GM19395 (cell line): ENCODE results near the gene BICD1.

Experiments
- ATAC-seq: cut with Tn5 transposase; IDR thresholded peaks from one replicate; pipeline ENCODE4 v1.9.1; 2021; ENCODE audit warnings: mild to moderate bottlenecking, moderate library complexity; ENCODE audit not compliant: unreplicated experiment

Gene BICD1

GRCh38 chr12:32139064-32139421, 32.4 kb downstream of the BICD1 start:
- ATAC-seq = peak; percentile 91

- ATAC-seq = no peak
These were observed 34.2 kb downstream of the BICD1 start for GRCh38 chr12:32140877-32141276.

- ATAC-seq = no peak
These were observed 38.4 kb downstream of the BICD1 start for GRCh38 chr12:32145096-32145495.

- peak; percentile 83 for ATAC-seq
These were observed 39.6 kb downstream of the BICD1 start for GRCh38 chr12:32146074-32146873.

- ATAC-seq = no peak
These were observed 41.7 kb downstream of the BICD1 start for GRCh38 chr12:32148372-32148771.

GRCh38 chr12:32149489-32149888, 42.8 kb downstream of the BICD1 start:
- no peak for ATAC-seq

- no peak for ATAC-seq
These were observed 44.4 kb downstream of the BICD1 start for GRCh38 chr12:32151086-32151485.

- ATAC-seq = no peak
These were observed 44.9 kb downstream of the BICD1 start for GRCh38 chr12:32151552-32151951.

GRCh38 chr12:32155041-32155440, 48.4 kb downstream of the BICD1 start:
- no peak for ATAC-seq

- no peak for ATAC-seq
These were observed 49.4 kb downstream of the BICD1 start for GRCh38 chr12:32155961-32156529.

GRCh38 chr12:32158525-32158924, 51.9 kb downstream of the BICD1 start:
- ATAC-seq = no peak

- no peak for ATAC-seq
These were observed 52.7 kb downstream of the BICD1 start for GRCh38 chr12:32159381-32159780.

GRCh38 chr12:32159925-32160324, 53.3 kb downstream of the BICD1 start:
- no peak for ATAC-seq

- no peak for ATAC-seq
These were observed 54.4 kb downstream of the BICD1 start for GRCh38 chr12:32161058-32161457.

- ATAC-seq = no peak
These were observed 56.9 kb downstream of the BICD1 start for GRCh38 chr12:32163596-32163995.

- no peak for ATAC-seq
These were observed 59.9 kb downstream of the BICD1 start for GRCh38 chr12:32166510-32166909.

GRCh38 chr12:32170437-32170998, 63.9 kb downstream of the BICD1 start:
- ATAC-seq = no peak

GRCh38 chr12:32171211-32171610, 64.6 kb downstream of the BICD1 start:
- no peak for ATAC-seq

GRCh38 chr12:32176606-32177005, 70.0 kb downstream of the BICD1 start:
- ATAC-seq = no peak

- no peak for ATAC-seq
These were observed 71.8 kb downstream of the BICD1 start for GRCh38 chr12:32178341-32179010.

- no peak for ATAC-seq
These were observed 72.4 kb downstream of the BICD1 start for GRCh38 chr12:32179011-32179395.
